Measurements from ENCODE around the gene AKNAD1. TPM values are rescaled to one million over a fixed set of nuclear protein-coding genes. Genes with fewer than 3 reads are reported as not detected.

The AKNAD1 gene
- total and polyA plus RNA-seq, 7 donors, result 0.14 to 2.1 (median 0.69) TPM

DNA sequence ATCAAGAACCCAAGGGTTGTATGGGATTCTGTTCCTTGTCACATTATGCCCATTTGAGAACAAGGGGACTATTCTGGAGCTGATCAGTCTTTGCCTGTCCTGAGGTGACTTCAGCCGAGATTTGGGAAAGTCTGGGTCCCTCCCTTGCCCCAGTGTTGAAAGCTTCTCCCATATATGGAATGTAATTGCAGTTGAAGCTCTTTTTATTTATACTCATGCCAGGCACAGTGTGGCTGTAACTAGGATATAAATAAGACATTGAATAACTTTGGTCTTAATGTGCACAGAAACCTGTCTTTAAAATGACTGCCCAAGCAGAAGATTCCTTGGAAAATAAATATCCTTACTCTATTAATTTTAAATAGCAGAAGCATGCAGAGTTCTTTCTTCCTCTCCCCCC lies 15.2 kb downstream of the AKNAD1 start:
- TF ChIP-seq, protein P1, sequence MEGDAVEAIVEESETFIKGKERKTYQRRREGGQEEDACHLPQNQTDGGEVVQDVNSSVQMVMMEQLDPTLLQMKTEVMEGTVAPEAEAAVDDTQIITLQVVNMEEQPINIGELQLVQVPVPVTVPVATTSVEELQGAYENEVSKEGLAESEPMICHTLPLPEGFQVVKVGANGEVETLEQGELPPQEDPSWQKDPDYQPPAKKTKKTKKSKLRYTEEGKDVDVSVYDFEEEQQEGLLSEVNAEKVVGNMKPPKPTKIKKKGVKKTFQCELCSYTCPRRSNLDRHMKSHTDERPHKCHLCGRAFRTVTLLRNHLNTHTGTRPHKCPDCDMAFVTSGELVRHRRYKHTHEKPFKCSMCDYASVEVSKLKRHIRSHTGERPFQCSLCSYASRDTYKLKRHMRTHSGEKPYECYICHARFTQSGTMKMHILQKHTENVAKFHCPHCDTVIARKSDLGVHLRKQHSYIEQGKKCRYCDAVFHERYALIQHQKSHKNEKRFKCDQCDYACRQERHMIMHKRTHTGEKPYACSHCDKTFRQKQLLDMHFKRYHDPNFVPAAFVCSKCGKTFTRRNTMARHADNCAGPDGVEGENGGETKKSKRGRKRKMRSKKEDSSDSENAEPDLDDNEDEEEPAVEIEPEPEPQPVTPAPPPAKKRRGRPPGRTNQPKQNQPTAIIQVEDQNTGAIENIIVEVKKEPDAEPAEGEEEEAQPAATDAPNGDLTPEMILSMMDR (IDR thresholded peaks at IDR 0.05), result no peak
- no peak overlapping the region for H3K4me3 ChIP-seq
- no peak for DNase-seq
- H3K27me3 ChIP-seq (ENCODE audit: insufficient read depth in 3 of 3, low read length in 2 of 3), result no peaks in the 10 kb centered on the region
- H3K27ac ChIP-seq, result no peak overlapping the region
- H3K4me1 ChIP-seq, result peaks cover 8% of the 10 kb centered on the region
- 23 to 41% (median 26%) methylated on average over 1 of the region's 1 CpG for WGBS, 3 donors
- intact Hi-C loops (cut with DNase I), result no loop called here
- no peaks in the 10 kb centered on the region for H3K36me3 ChIP-seq (ENCODE audit: insufficient read depth in 1 of 2, low read depth in 1 of 2)
- no peaks in the 10 kb centered on the region for H3K9me3 ChIP-seq
- ATAC-seq, result peak in 2 of 4 donors; percentile 42 to 62

DNA sequence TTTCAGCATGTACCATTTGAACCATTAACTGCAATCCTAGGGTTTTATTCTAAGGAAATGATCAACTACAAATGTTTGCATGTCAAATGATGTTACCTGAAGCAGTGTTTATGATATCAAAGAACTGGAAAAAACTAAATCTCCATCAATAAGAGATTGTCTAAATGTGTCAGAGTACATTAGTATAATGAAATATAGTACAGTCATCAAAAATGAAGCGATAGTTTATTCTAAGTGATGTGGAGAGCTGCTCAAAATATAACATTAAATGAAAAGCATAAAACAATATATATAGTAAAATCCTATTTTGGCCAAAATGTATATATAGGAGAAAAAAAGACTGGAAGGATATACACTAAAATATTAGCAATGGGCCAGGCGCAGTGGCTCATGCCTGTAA lies 24.0 kb downstream of the AKNAD1 start:
- no peak overlapping the region for H3K27ac ChIP-seq
- DNase-seq (no peak), ATAC-seq (no peak)
- H3K4me3 ChIP-seq, result no peak overlapping the region
- WGBS, 3 donors, result 97 to 100% (median 97%) methylated on average over 2 of the region's 2 CpGs
- H3K36me3 ChIP-seq (ENCODE audit: insufficient read depth in 1 of 2, low read depth in 1 of 2), result no peaks in the 10 kb centered on the region
- TF ChIP-seq, protein P1 (IDR thresholded peaks at IDR 0.05), result no peak
- peaks cover 33% of the 10 kb centered on the region for H3K4me1 ChIP-seq
- intact Hi-C loops (cut with DNase I), result loop anchor here in 1 of 2 donors (5.0 kb wide), 1 partner anchor 44 kb away; the partner anchor contains the start of gene GPSM2
- no peaks in the 10 kb centered on the region for H3K27me3 ChIP-seq (ENCODE audit: insufficient read depth in 3 of 3, low read length in 2 of 3)
- no peaks in the 10 kb centered on the region for H3K9me3 ChIP-seq

DNA sequence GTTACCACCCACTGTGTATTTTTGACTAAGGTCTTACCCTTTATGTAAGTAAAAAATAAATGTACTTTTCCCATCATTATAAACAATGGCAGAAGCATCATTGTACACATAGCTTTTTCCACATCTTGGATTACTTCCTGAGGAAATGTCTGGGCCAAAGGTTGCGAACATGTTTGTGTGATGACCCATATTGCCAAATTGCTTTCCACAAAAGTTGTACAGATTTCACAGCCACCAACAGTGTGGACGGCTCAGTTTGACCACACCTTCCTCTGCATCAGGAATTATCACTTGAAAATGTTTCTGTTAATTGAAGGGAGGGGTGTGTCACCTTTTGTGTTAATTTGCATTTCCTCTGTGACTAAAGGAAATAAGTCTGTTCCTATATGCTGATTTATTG lies 25.7 kb downstream of the AKNAD1 start:
- H3K9me3 ChIP-seq, result no peaks in the 10 kb centered on the region
- peak overlapping the region; percentile 89 for H3K27ac ChIP-seq
- no peaks in the 10 kb centered on the region for H3K27me3 ChIP-seq (ENCODE audit: insufficient read depth in 3 of 3, low read length in 2 of 3)
- WGBS, 3 donors, result 38 to 43% (median 42%) methylated on average over 2 of the region's 2 CpGs
- H3K4me1 ChIP-seq, result peaks cover 34% of the 10 kb centered on the region
- TF ChIP-seq, protein P1 (IDR thresholded peaks at IDR 0.05), result no peak
- intact Hi-C loops (cut with DNase I), result loop anchor here in 1 of 2 donors (5.0 kb wide), 1 partner anchor 46 kb away; the partner anchor contains the start of gene GPSM2
- peak overlapping the region; percentile 36 for H3K4me3 ChIP-seq
- DNase-seq (no peak), ATAC-seq (no peak)
- no peaks in the 10 kb centered on the region for H3K36me3 ChIP-seq (ENCODE audit: insufficient read depth in 1 of 2, low read depth in 1 of 2)

DNA sequence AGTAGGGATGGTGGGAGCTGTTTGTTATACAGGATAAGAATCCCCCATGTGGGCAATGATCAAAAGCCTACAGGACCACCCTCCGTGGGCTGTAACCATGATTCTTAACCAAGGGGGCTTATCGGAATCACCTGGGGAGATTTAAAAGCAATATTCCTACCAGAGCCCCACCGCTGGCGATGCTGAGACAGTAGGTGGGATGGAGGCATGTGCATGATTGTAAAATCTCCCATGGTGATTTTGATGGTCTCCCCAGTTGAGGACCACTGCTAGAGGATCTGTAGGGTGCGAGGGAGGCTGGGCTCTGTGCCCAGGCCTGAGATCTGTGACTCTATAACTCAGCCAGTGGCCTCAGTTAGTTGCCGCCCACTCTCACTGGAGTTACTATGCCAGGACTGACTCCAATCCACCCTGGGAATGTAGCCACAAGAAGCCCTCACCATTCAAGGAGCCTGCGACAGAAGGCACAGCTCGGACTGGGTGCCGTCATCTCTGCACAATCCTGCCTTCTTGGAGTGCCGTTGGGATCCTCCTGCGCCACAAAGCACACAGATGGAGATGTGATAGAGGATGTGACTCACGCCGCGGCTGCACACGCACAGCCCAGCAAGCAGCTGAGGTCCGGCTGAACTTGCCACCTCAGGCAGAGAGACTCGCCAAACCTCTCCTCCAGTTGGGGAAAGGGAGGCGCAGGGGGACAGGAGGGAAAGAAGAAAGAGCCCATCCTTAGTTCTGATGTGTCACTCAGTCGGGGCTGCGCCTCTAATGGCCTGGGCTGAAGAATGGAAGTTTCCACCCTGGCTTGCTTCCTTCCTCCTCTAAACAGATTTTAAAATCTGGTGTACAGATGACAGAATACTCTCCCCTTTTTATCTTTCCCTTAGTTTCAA lies 26.5 kb downstream of the AKNAD1 start:
- H3K9me3 ChIP-seq, result no peaks in the 10 kb centered on the region
- peak overlapping the region; percentile 89 for H3K27ac ChIP-seq
- peak; percentile 90 to 92 for DNase-seq
- H3K4me1 ChIP-seq, result peaks cover 34% of the 10 kb centered on the region
- ATAC-seq, result peak; percentile 80 to 82 (median 80)
- H3K4me3 ChIP-seq, result peak overlapping the region; percentile 36
- H3K36me3 ChIP-seq (ENCODE audit: insufficient read depth in 1 of 2, low read depth in 1 of 2), result no peaks in the 10 kb centered on the region
- TF ChIP-seq, protein P1 (IDR thresholded peaks at IDR 0.05), result no peak
- 42 to 50% (median 43%) methylated on average over 20 of the region's 20 CpGs for WGBS, 3 donors
- no peaks in the 10 kb centered on the region for H3K27me3 ChIP-seq (ENCODE audit: insufficient read depth in 3 of 3, low read length in 2 of 3)
- intact Hi-C loops (cut with DNase I), result loop anchor here in 1 of 2 donors (5.0 kb wide), 1 partner anchor 47 kb away; the partner anchor contains the start of gene GPSM2
